Right lobe of liver (tissue), 4 donors: ENCODE results near the gene MAK.

Source experiments
- POLR2A ChIP-seq: fragments of 450-650 bp; IDR thresholded peaks from one replicate; pipeline ENCODE4 v1.6.1; 2017; ENCODE audit warnings: antibody characterized with exemption, mild to moderate bottlenecking
- TF ChIP-seq, protein P1 (sequence below), 4 donors: fragments of 200-600 bp in 3 of 4; fragments of 450-650 bp in 1 of 4; IDR thresholded peaks; one replicate each; pipeline versions ENCODE4 v1.5.1 to v1.8.0; 2016 to 2022; ENCODE audit warnings: antibody characterized with exemption in 4 of 4, mild to moderate bottlenecking in 2 of 4
- donor health status: DM: no; HTN: no; CAD: no.
- donor health status: DM: no; HTN: no; CAD: no.
- donor health status: DM: no; HTN: yes; CAD: no.

- TF ChIP-seq, protein P1, sequence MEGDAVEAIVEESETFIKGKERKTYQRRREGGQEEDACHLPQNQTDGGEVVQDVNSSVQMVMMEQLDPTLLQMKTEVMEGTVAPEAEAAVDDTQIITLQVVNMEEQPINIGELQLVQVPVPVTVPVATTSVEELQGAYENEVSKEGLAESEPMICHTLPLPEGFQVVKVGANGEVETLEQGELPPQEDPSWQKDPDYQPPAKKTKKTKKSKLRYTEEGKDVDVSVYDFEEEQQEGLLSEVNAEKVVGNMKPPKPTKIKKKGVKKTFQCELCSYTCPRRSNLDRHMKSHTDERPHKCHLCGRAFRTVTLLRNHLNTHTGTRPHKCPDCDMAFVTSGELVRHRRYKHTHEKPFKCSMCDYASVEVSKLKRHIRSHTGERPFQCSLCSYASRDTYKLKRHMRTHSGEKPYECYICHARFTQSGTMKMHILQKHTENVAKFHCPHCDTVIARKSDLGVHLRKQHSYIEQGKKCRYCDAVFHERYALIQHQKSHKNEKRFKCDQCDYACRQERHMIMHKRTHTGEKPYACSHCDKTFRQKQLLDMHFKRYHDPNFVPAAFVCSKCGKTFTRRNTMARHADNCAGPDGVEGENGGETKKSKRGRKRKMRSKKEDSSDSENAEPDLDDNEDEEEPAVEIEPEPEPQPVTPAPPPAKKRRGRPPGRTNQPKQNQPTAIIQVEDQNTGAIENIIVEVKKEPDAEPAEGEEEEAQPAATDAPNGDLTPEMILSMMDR (IDR thresholded peaks at IDR 0.05) = no peak
- TF ChIP-seq POLR2A = no peak
Measured at GRCh38 chr6:10837009-10837621, 1.2 kb downstream of the MAK start.
